Stimulated activated naive B cell treated with anti-CD40 and anti-IgM and Interleukin-4, amounts not matched to agents 10 μg/mL and 1 μg/mL and 100 μg/mL, for 72 hours (primary cell): ENCODE data around the gene CORO7.

Source experiments
- ATAC-seq, 2 donors: fragments of 150-1000 bp; cut with Tn5 transposase; replicated peaks; 2 replicates each; pipeline ENCODE4 v1.10.0; 2021; ENCODE audit warnings: moderate library complexity in 1 of 2
- DNase-seq: peaks from one replicate; pipeline ENCODE4 v3.0.0; 2021
- H3K27ac Mint-ChIP-seq: one replicate; pipeline ENCODE4 v1.8.0; 2022; ENCODE audit warnings: mild to moderate bottlenecking, mixed read lengths
- H3K27me3 Mint-ChIP-seq, 2 donors: one replicate each; pipeline ENCODE4 v1.8.0; 2022; ENCODE audit warnings: mixed read lengths in 2 of 2
- H3K36me3 Mint-ChIP-seq, 2 donors: one replicate each; pipeline ENCODE4 v1.8.0; 2022; ENCODE audit warnings: mixed read lengths in 2 of 2, mild to moderate bottlenecking in 1 of 2
- H3K4me1 Mint-ChIP-seq, 2 donors: one replicate each; pipeline ENCODE4 v1.8.0; 2022; ENCODE audit warnings: mixed read lengths in 2 of 2, mild to moderate bottlenecking in 1 of 2
- H3K4me3 Mint-ChIP-seq, 2 donors: one replicate each; pipeline ENCODE4 v1.8.0; 2022; ENCODE audit warnings: mild to moderate bottlenecking in 2 of 2, mixed read lengths in 2 of 2, moderate library complexity in 1 of 2
- H3K9me3 Mint-ChIP-seq, 2 donors: one replicate each; pipeline ENCODE4 v1.8.0; 2022; ENCODE audit warnings: mixed read lengths in 2 of 2, mild to moderate bottlenecking in 1 of 2

CORO7 gene

GRCh38 chr16:4412854-4413253, 3.5 kb downstream of the CORO7 start:
- Mint-ChIP-seq H3K36me3 (peaks cover 8 to 19% of the 10 kb centered on the region in 2 donors), H3K27ac (no peak overlapping the region), H3K9me3 (no peaks in the 10 kb centered on the region), H3K4me3 (no peak overlapping the region), H3K4me1 (peaks cover 19 to 34% of the 10 kb centered on the region in 2 donors), H3K27me3 (no peaks in the 10 kb centered on the region)
- ATAC-seq = no peak
- DNase-seq = no peak

- peak overlapping the region; percentile 38 for H3K27ac Mint-ChIP-seq
- H3K9me3 Mint-ChIP-seq = no peaks in the 10 kb centered on the region
- no peak overlapping the region for H3K4me3 Mint-ChIP-seq
- ATAC-seq (no peak), DNase-seq (no peak)
- H3K4me1 Mint-ChIP-seq = peaks cover 19 to 33% of the 10 kb centered on the region in 2 donors
- peaks cover 8 to 19% of the 10 kb centered on the region in 2 donors for H3K36me3 Mint-ChIP-seq
- H3K27me3 Mint-ChIP-seq = no peaks in the 10 kb centered on the region
These were observed 4.2 kb downstream of the CORO7 start for GRCh38 chr16:4412159-4412558.

GRCh38 chr16:4411684-4412083, 4.7 kb downstream of the CORO7 start:
- Mint-ChIP-seq H3K9me3 (no peaks in the 10 kb centered on the region), H3K36me3 (peaks cover 8 to 19% of the 10 kb centered on the region in 2 donors), H3K4me3 (no peak overlapping the region), H3K4me1 (peaks cover 19 to 28% of the 10 kb centered on the region in 2 donors), H3K27ac (no peak overlapping the region), H3K27me3 (no peaks in the 10 kb centered on the region)
- no peak for DNase-seq
- no peak for ATAC-seq

GRCh38 chr16:4410335-4411075, 5.9 kb downstream of the CORO7 start:
- Mint-ChIP-seq H3K4me3 (no peak overlapping the region), H3K36me3 (peaks cover 10 to 21% of the 10 kb centered on the region in 2 donors), H3K27ac (no peak overlapping the region), H3K9me3 (no peaks in the 10 kb centered on the region), H3K4me1 (peaks cover 17 to 24% of the 10 kb centered on the region in 2 donors), H3K27me3 (no peaks in the 10 kb centered on the region)
- DNase-seq (no peak), ATAC-seq (no peak)

GRCh38 chr16:4409081-4409932, 7.1 kb downstream of the CORO7 start:
- no peaks in the 10 kb centered on the region for H3K27me3 Mint-ChIP-seq
- no peak overlapping the region for H3K27ac Mint-ChIP-seq
- H3K4me1 Mint-ChIP-seq = peaks cover 11 to 19% of the 10 kb centered on the region in 2 donors
- no peak overlapping the region for H3K4me3 Mint-ChIP-seq
- peaks cover 17 to 26% of the 10 kb centered on the region in 2 donors for H3K36me3 Mint-ChIP-seq
- no peaks in the 10 kb centered on the region for H3K9me3 Mint-ChIP-seq
- ATAC-seq (no peak), DNase-seq (no peak)

- Mint-ChIP-seq H3K27me3 (no peaks in the 10 kb centered on the region), H3K27ac (no peak overlapping the region), H3K4me3 (no peak overlapping the region), H3K36me3 (peaks cover 20 to 27% of the 10 kb centered on the region in 2 donors), H3K4me1 (peaks cover 10 to 15% of the 10 kb centered on the region in 2 donors), H3K9me3 (no peaks in the 10 kb centered on the region)
- ATAC-seq (no peak), DNase-seq (no peak)
These were observed 8.1 kb downstream of the CORO7 start for GRCh38 chr16:4408323-4408690.

- H3K36me3 Mint-ChIP-seq = peaks cover 20 to 27% of the 10 kb centered on the region in 2 donors
- ATAC-seq (no peak), DNase-seq (no peak)
- H3K27me3 Mint-ChIP-seq = no peaks in the 10 kb centered on the region
- no peak overlapping the region for H3K27ac Mint-ChIP-seq
- H3K4me3 Mint-ChIP-seq = no peak overlapping the region
- peaks cover 13 to 18% of the 10 kb centered on the region in 2 donors for H3K4me1 Mint-ChIP-seq
- H3K9me3 Mint-ChIP-seq = no peaks in the 10 kb centered on the region
These were observed 8.7 kb downstream of the CORO7 start for GRCh38 chr16:4407543-4408322.

- ATAC-seq = no peak
- Mint-ChIP-seq H3K36me3 (peaks cover 23 to 24% of the 10 kb centered on the region in 2 donors), H3K27me3 (no peaks in the 10 kb centered on the region), H3K4me1 (peaks cover 18 to 21% of the 10 kb centered on the region in 2 donors), H3K9me3 (no peaks in the 10 kb centered on the region), H3K27ac (no peak overlapping the region), H3K4me3 (no peak overlapping the region)
- DNase-seq = no peak
These were observed 11.3 kb downstream of the CORO7 start for GRCh38 chr16:4404967-4405696.

GRCh38 chr16:4404247-4404966, 12.0 kb downstream of the CORO7 start:
- Mint-ChIP-seq H3K27me3 (no peaks in the 10 kb centered on the region), H3K4me3 (no peak overlapping the region), H3K4me1 (peaks cover 25 to 26% of the 10 kb centered on the region in 2 donors), H3K27ac (peak overlapping the region; percentile 56), H3K9me3 (no peaks in the 10 kb centered on the region), H3K36me3 (peaks cover 24 to 30% of the 10 kb centered on the region in 2 donors)
- peak; percentile 44 to 54 for ATAC-seq
- DNase-seq = no peak

GRCh38 chr16:4403133-4403949, 13.1 kb downstream of the CORO7 start:
- Mint-ChIP-seq H3K27ac (no peak overlapping the region), H3K9me3 (no peaks in the 10 kb centered on the region), H3K4me1 (peaks cover 27 to 29% of the 10 kb centered on the region in 2 donors), H3K4me3 (no peak overlapping the region), H3K36me3 (peaks cover 24 to 35% of the 10 kb centered on the region in 2 donors), H3K27me3 (no peaks in the 10 kb centered on the region)
- ATAC-seq (peak in 1 of 2 donors; percentile 11), DNase-seq (no peak)

- ATAC-seq (peak; percentile 89 to 95), DNase-seq (peak; percentile 58)
- no peaks in the 10 kb centered on the region for H3K27me3 Mint-ChIP-seq
- no peak overlapping the region for H3K27ac Mint-ChIP-seq
- H3K4me1 Mint-ChIP-seq = peaks cover 27 to 29% of the 10 kb centered on the region in 2 donors
- no peak overlapping the region for H3K4me3 Mint-ChIP-seq
- no peaks in the 10 kb centered on the region for H3K9me3 Mint-ChIP-seq
- peaks cover 24 to 35% of the 10 kb centered on the region in 2 donors for H3K36me3 Mint-ChIP-seq
These were observed 13.8 kb downstream of the CORO7 start for GRCh38 chr16:4402439-4403132.

- no peak for ATAC-seq
- no peaks in the 10 kb centered on the region for H3K27me3 Mint-ChIP-seq
- H3K36me3 Mint-ChIP-seq = peaks cover 24 to 35% of the 10 kb centered on the region in 2 donors
- H3K4me3 Mint-ChIP-seq = no peak overlapping the region
- peaks cover 27 to 29% of the 10 kb centered on the region in 2 donors for H3K4me1 Mint-ChIP-seq
- no peaks in the 10 kb centered on the region for H3K9me3 Mint-ChIP-seq
- H3K27ac Mint-ChIP-seq = no peak overlapping the region
- DNase-seq = no peak
These were observed 14.9 kb downstream of the CORO7 start for GRCh38 chr16:4401510-4401909.
